ENCODE results near the gene MAP3K4. TPM values are rescaled to one million over a fixed set of nuclear protein-coding genes. Genes with fewer than 3 reads are reported as not detected.

The MAP3K4 gene
- total and polyA plus RNA-seq, 10 donors: 11.4 to 65.5 (median 37.0) TPM

DNA sequence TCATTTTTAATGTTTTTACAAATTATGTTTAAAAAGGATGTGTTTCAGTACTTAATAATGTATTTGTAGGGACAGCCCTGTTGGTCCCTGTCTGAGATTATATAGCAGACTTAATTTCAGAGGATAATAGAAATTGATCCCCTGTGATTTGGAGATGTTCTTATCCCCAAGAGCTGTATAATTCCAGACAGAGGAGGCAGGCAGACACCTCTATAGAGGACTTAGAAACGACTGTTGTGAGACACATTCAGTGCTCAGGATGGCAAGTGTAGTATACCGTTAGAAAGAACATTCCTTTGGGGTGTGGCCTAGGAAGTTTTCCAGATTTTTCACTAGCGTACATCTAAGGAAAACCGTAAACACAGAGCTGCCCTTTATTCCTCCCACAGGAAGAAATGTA, 117.8 kb downstream of the MAP3K4 start:
- no peaks in the 10 kb centered on the region for H3K27me3 ChIP-seq (replicated peaks in 1 of 7)
- intact Hi-C loops (cut with DNase I; ENCODE audit: low total_unique reads): loop anchor here (10.0 kb wide), 1 partner anchor 245 kb away; no protein-coding TSS in a partner anchor
- no peaks in the 10 kb centered on the region for H3K4me1 ChIP-seq
- peaks cover 6 to 100% (median 89%) of the 10 kb centered on the region in 6 donors for H3K36me3 ChIP-seq
- WGBS, 5 donors: 88 to 97% (median 91%) methylated on average over 4 of the region's 4 CpGs
- TF ChIP-seq, protein P1, sequence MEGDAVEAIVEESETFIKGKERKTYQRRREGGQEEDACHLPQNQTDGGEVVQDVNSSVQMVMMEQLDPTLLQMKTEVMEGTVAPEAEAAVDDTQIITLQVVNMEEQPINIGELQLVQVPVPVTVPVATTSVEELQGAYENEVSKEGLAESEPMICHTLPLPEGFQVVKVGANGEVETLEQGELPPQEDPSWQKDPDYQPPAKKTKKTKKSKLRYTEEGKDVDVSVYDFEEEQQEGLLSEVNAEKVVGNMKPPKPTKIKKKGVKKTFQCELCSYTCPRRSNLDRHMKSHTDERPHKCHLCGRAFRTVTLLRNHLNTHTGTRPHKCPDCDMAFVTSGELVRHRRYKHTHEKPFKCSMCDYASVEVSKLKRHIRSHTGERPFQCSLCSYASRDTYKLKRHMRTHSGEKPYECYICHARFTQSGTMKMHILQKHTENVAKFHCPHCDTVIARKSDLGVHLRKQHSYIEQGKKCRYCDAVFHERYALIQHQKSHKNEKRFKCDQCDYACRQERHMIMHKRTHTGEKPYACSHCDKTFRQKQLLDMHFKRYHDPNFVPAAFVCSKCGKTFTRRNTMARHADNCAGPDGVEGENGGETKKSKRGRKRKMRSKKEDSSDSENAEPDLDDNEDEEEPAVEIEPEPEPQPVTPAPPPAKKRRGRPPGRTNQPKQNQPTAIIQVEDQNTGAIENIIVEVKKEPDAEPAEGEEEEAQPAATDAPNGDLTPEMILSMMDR (IDR thresholded peaks at IDR 0.05 in 8 of 11, conservative IDR thresholded peaks at IDR 0.05 in 3 of 11): no peak
- TF ChIP-seq POLR2AphosphoS5 (IDR thresholded peaks at IDR 0.05): no peak
- TF ChIP-seq POLR2A (IDR thresholded peaks at IDR 0.05): no peak
- DNase-seq: no peak
- no peaks in the 10 kb centered on the region for H3K9me3 ChIP-seq
- no peak overlapping the region for H3K4me3 ChIP-seq
- H3K27ac ChIP-seq: no peak overlapping the region

DNA sequence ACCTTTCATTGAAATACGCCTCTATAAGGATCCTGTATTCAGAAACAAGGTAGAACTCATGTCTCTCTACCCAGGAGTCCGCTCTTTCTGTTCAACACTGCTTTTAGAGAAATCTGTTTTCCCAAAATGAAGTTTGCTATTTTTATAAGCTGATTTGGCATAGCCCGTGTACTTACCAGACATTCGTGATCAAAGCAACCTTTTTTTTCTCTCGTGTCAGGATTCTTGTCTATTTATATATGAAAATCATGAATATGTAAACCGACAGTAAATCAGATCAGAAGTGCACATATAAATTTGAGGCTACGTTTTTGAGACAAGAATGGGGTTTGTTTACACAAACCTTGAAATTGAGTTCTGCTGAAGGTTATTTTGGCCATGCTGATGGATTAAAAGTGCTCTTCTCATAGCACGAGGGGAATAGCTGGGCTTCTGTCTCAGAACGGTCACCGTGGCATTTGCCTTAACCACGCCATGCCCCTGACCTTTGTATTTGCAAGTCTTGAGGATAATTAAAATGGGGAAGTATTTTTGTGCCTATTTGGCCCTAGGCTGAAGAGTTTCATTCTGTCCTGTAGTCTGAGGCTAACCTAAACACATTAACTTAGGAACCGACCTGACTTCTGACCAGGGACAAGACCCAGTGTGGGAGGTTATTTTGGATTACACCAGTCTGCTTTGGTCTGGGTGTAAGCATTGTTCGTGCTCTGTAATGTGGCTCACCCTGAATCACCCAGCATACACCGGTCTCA, 118.6 kb downstream of the MAP3K4 start:
- Histone ChIP-seq H3K36me3 (peaks cover 6 to 100% (median 94%) of the 10 kb centered on the region in 6 donors), H3K27me3 (replicated peaks in 1 of 7) (no peaks in the 10 kb centered on the region), H3K4me1 (no peaks in the 10 kb centered on the region), H3K9me3 (no peaks in the 10 kb centered on the region), H3K27ac (no peak overlapping the region), H3K4me3 (no peak overlapping the region)
- no peak for DNase-seq
- TF ChIP-seq POLR2AphosphoS5 (IDR thresholded peaks at IDR 0.05): no peak
- TF ChIP-seq POLR2A (IDR thresholded peaks at IDR 0.05): no peak
- TF ChIP-seq, protein P1 (IDR thresholded peaks at IDR 0.05 in 8 of 11, conservative IDR thresholded peaks at IDR 0.05 in 3 of 11): no peak
- 91 to 94% (median 92%) methylated on average over 14 of the region's 14 CpGs for WGBS, 5 donors
- intact Hi-C loops (cut with DNase I; ENCODE audit: low total_unique reads): no loop called here

DNA sequence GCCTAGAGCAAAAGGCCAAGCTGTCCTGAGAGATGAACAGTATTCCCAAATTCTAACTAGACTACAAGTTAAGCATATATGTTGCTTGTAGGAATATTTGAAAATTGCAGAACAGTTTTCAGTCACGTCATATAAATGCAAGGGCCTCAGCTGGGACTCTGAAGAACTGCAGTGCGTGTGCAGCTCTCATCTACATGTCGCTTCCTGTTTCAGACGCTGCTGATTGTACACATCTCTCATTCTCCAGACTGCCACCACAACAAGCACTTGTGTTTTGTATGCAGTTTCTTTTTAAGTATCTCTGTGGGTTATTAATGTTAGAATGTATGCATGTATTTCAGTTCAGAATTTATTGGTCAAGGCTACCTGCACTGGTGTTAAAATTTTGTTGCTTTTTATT, 119.7 kb downstream of the MAP3K4 start:
- no peak for DNase-seq
- Histone ChIP-seq H3K27me3 (replicated peaks in 1 of 7) (no peaks in the 10 kb centered on the region), H3K4me1 (no peaks in the 10 kb centered on the region), H3K9me3 (no peaks in the 10 kb centered on the region), H3K27ac (no peak overlapping the region), H3K4me3 (no peak overlapping the region), H3K36me3 (peaks cover 6 to 100% (median 89%) of the 10 kb centered on the region in 6 donors)
- intact Hi-C loops (cut with DNase I; ENCODE audit: low total_unique reads): no loop called here
- WGBS, 5 donors: 62 to 68% (median 66%) methylated on average over 4 of the region's 4 CpGs
- TF ChIP-seq POLR2AphosphoS5 (IDR thresholded peaks at IDR 0.05) (no peak), POLR2A (IDR thresholded peaks at IDR 0.05) (no peak)
- TF ChIP-seq, protein P1 (IDR thresholded peaks at IDR 0.05 in 8 of 11, conservative IDR thresholded peaks at IDR 0.05 in 3 of 11): no peak

DNA sequence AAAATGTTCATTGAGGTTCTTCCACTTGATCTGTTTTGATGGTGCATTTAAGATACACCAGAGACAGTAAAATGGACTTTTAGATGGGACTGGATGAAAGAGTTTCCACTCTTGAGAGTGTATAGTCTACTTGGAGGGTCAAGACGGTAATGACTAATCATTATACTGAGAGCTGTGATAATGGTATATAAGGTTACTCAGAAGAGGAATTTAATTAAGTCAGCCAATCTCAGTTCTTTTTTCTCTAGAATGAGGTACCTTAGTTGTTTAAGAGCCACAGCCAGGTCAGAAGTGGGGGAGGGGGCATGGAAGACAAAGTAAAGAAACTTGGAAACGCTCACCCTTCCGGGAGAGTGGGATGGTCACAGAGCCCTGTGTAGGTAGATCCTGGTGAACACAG, 123.9 kb downstream of the MAP3K4 start:
- intact Hi-C loops (cut with DNase I; ENCODE audit: low total_unique reads): no loop called here
- TF ChIP-seq, protein P1 (IDR thresholded peaks at IDR 0.05 in 8 of 11, conservative IDR thresholded peaks at IDR 0.05 in 3 of 11): no peak
- TF ChIP-seq POLR2A (IDR thresholded peaks at IDR 0.05) (no peak), POLR2AphosphoS5 (IDR thresholded peaks at IDR 0.05) (no peak)
- H3K36me3 ChIP-seq: peaks cover 11 to 100% (median 71%) of the 10 kb centered on the region in 6 donors

More for the DNA sequence above, 123.9 kb downstream of the MAP3K4 start:
- no peak for DNase-seq
- peaks cover 0 to 13% (median 9%) of the 10 kb centered on the region in 8 donors for H3K9me3 ChIP-seq
- no peak overlapping the region for H3K4me3 ChIP-seq
- H3K4me1 ChIP-seq: no peaks in the 10 kb centered on the region
- WGBS, 5 donors: 71 to 83% (median 79%) methylated on average over 3 of the region's 3 CpGs
- H3K27me3 ChIP-seq (replicated peaks in 1 of 7): no peaks in the 10 kb centered on the region
- H3K27ac ChIP-seq: no peak overlapping the region

All from spleen (tissue), 11 donors.